Cardiac septum (tissue), 1 donor: ENCODE results near the gene CHMP1A. TPM values are rescaled to one million over a fixed set of nuclear protein-coding genes. Genes with fewer than 3 reads are reported as not detected.

ENCODE experiments used
- DNase-seq: peaks from one replicate; pipeline ENCODE4 v3.0.0-alpha.2; 2020; ENCODE audit warnings: low spot score
- intact Hi-C: fragments of 100-400 bp; cut with DNase I; formaldehyde crosslinking; loops from one replicate; pipeline ENCODE4 v1.14.0; 2022
- total RNA-seq: library from RNA; stranded (reverse); fragmentation: NEBNext Ultra II Directional; extraction: Animal tissue kit (Norgen Biotek cat#: 25700); gene quantifications from one replicate; pipeline ENCODE4 v1.2.1, GENCODE V29; 2021
- donor health status: DM: no; HTN: no; CAD: no.

The CHMP1A gene
- total RNA-seq, 1 donor from 2014 or later = 46.0 TPM

DNA sequence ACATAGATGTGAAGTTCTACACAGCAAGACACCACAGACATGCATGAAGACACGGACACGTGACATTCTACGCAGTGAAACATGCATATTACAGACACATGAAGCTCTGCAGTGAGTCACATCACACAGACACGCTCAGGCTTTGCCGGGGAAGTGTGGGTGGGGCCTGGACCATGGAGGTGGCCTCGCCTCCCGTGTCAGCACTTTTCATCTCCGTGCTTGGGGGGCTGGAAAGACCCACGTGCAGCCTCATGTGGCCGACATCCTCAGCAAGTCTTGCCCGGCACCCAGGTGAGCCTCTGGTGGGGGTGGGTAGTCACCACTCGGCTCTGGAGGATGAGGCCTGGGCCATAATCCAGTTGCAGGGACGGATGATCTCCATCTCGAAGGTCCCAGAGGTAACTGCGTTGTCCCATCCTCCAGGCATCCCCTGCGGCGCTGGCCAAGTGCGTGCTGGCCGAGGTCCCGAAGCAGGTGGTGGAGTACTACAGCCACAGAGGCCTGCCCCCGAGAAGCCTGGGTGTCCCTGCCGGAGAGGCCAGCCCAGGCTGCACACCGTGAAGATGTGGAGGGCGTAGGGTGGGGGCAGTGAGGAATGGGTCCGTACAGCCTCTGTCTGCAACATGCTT is 61.3 kb downstream of the CHMP1A start:
- DNase-seq = no peak
- intact Hi-C loops = no loop called here

DNA sequence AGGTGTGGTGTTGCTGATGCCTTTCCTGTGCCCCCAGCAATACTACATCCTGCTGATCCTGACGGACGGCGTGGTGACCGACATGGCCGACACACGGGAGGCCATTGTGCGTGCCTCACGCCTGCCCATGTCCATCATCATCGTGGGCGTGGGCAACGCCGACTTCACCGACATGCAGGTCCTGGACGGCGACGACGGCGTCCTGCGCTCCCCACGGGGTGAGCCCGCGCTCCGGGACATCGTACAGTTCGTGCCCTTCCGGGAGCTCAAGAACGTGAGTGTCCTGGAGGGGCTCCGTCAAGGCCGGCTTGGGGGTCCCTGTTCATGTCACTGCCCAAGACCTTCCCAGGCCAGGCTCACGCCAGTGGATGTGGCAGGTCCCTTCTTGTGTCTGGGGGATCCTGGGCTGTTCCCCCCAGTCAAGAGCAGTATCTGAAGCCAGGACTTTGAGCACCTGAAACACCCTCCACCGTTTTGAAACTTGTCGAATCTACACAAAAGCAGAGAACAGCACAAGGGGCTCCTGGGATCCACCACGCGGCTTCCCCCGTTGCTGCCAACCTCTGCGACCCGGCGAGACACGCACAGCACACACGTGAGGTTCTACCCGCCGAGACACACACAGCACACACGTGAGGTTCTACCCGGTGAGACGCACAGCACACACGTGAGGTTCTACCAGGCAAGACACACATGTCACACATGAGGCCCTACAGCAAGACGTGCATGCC is 62.0 kb downstream of the CHMP1A start:
- intact Hi-C loops = no loop called here
- no peak for DNase-seq

Other genes starting within 250 kb of the CHMP1A start
- gene ANKRD11, start 167.1 kb downstream of the CHMP1A start, total RNA-seq = 77.9 TPM
- gene SPG7, start 149.3 kb downstream of the CHMP1A start, total RNA-seq = 89.5 TPM
- gene RPL13, start 97.0 kb downstream of the CHMP1A start, total RNA-seq = 882 TPM
- gene CPNE7, start 82.0 kb downstream of the CHMP1A start, total RNA-seq = not detected
- not detected for gene DPEP1, start 44.1 kb downstream of the CHMP1A start, total RNA-seq
- gene SPATA33, start 128 bp upstream of the CHMP1A start, total RNA-seq = 4.3 TPM
- gene CDK10, start 29.0 kb upstream of the CHMP1A start, total RNA-seq = 32.9 TPM
- gene SPATA2L, start 44.0 kb upstream of the CHMP1A start, total RNA-seq = 4.4 TPM
- 19.7 TPM for gene VPS9D1, start 63.2 kb upstream of the CHMP1A start, total RNA-seq
- 17.5 TPM for gene ZNF276, start 63.8 kb upstream of the CHMP1A start, total RNA-seq
- 1.0 TPM for gene FANCA, start 158.9 kb upstream of the CHMP1A start, total RNA-seq
- 0.92 TPM for gene SPIRE2, start 170.8 kb upstream of the CHMP1A start, total RNA-seq
- 106 TPM for gene TCF25, start 215.9 kb upstream of the CHMP1A start, total RNA-seq